CD14-positive monocyte (primary cell): Measurements from ENCODE around the gene IMPA2. TPM values are rescaled to one million over a fixed set of nuclear protein-coding genes. Genes with fewer than 3 reads are reported as not detected.

Experiments used
- DNase-seq, 3 donors: peaks; one replicate each; pipeline ENCODE4 v3.0.0-alpha.2; 2011 to 2022
- H2AFZ ChIP-seq: 2 replicates; pipeline ENCODE4 v1.6.0; 2012; ENCODE audit warnings: mild to moderate bottlenecking, low read depth, low read length, inconsistent platforms; ENCODE audit not compliant: insufficient read depth, poor library complexity, severe bottlenecking
- H3K27ac ChIP-seq, 2 donors: 1 replicate in 1 of 2; 2 replicates in 1 of 2; pipeline ENCODE4 v1.5.1; 2012 to 2013; ENCODE audit warnings: low read length in 2 of 2, control low read depth in 1 of 2, inconsistent platforms in 1 of 2, low read depth in 1 of 2, mild to moderate bottlenecking in 1 of 2
- H3K27me3 ChIP-seq, 2 donors: one replicate each; pipeline versions ENCODE4 v1.6.0 to v1.6.1; 2011 to 2013; ENCODE audit warnings: low read length in 2 of 2; ENCODE audit not compliant: control insufficient read depth in 2 of 2, insufficient read depth in 2 of 2
- H3K36me3 ChIP-seq, 2 donors: replicated peaks in 1 of 2; 1 replicate in 1 of 2; 2 replicates in 1 of 2; pipeline versions ENCODE4 v1.5.1 to v1.6.1; 2012 to 2013; ENCODE audit warnings: low read length in 2 of 2, control low read depth in 1 of 2, inconsistent platforms in 1 of 2, mild to moderate bottlenecking in 1 of 2; ENCODE audit not compliant: insufficient read depth in 2 of 2, control insufficient read depth in 1 of 2
- H3K4me1 ChIP-seq, 2 donors: 1 replicate in 1 of 2; 2 replicates in 1 of 2; pipeline versions ENCODE4 v1.5.1 to v1.6.1; 2012 to 2013; ENCODE audit warnings: low read length in 2 of 2, control low read depth in 1 of 2, inconsistent platforms in 1 of 2, mild to moderate bottlenecking in 1 of 2, moderate library complexity in 1 of 2; ENCODE audit not compliant: insufficient read depth in 2 of 2, control insufficient read depth in 1 of 2
- H3K4me2 ChIP-seq: replicated peaks from 2 replicates; pipeline ENCODE3; 2012; ENCODE audit warnings: low read length, moderate library complexity, mild to moderate bottlenecking; ENCODE audit not compliant: poor library complexity, severe bottlenecking; ENCODE audit errors: extremely low read depth
- H3K4me3 ChIP-seq, 3 experiments: fragments of 200-600 bp in 1 of 3; sonication (generic) in 1 of 3; replicated peaks in 1 of 3; 1 replicate in 2 of 3; 2 replicates in 1 of 3; pipeline ENCODE4 v1.5.1; 2011 to 2013; ENCODE audit warnings: low read length in 3 of 3, mild to moderate bottlenecking in 3 of 3, control low read depth in 2 of 3, low read depth in 2 of 3, inconsistent platforms in 1 of 3, moderate library complexity in 1 of 3
- H3K79me2 ChIP-seq: 2 replicates; pipeline ENCODE4 v1.6.0; 2012; ENCODE audit warnings: mild to moderate bottlenecking, control low read depth, inconsistent platforms, low read length, moderate library complexity; ENCODE audit not compliant: insufficient read depth
- H3K9ac ChIP-seq: 2 replicates; pipeline ENCODE4 v1.6.0; 2017; ENCODE audit warnings: low read length, mild to moderate bottlenecking; ENCODE audit not compliant: insufficient read depth, poor library complexity, severe bottlenecking
- H3K9me3 ChIP-seq, 2 donors: replicated peaks in 1 of 2; 1 replicate in 1 of 2; 2 replicates in 1 of 2; pipeline versions ENCODE4 v1.5.1 to v1.6.1; 2012 to 2013; ENCODE audit warnings: low read length in 2 of 2, control low read depth in 1 of 2; ENCODE audit not compliant: control insufficient read depth in 1 of 2, insufficient read depth in 1 of 2
- H4K20me1 ChIP-seq: 2 replicates; pipeline ENCODE4 v1.6.0; 2012; ENCODE audit warnings: mild to moderate bottlenecking, low read length, control low read depth, moderate library complexity; ENCODE audit not compliant: insufficient read depth
- H3K27ac Mint-ChIP-seq, 7 donors: one replicate each; pipeline ENCODE4 v1.8.0; 2020; ENCODE audit warnings: mild to moderate bottlenecking in 7 of 7, mixed read lengths in 7 of 7, moderate library complexity in 6 of 7, inconsistent platforms in 2 of 7
- H3K27me3 Mint-ChIP-seq, 3 donors: one replicate each; pipeline ENCODE4 v1.8.0; 2021 to 2022; ENCODE audit warnings: low read depth in 3 of 3, mild to moderate bottlenecking in 3 of 3, mixed read lengths in 3 of 3, moderate library complexity in 3 of 3, inconsistent platforms in 1 of 3
- H3K36me3 Mint-ChIP-seq, 2 donors: one replicate each; pipeline ENCODE4 v1.8.0; 2020; ENCODE audit warnings: mixed read lengths in 2 of 2, inconsistent platforms in 1 of 2, mild to moderate bottlenecking in 1 of 2
- H3K4me1 Mint-ChIP-seq: one replicate; pipeline ENCODE4 v1.8.0; 2020; ENCODE audit warnings: mild to moderate bottlenecking, mixed read lengths
- H3K4me3 Mint-ChIP-seq, 2 donors: one replicate each; pipeline ENCODE4 v1.8.0; 2020; ENCODE audit warnings: mild to moderate bottlenecking in 2 of 2, mixed read lengths in 2 of 2, moderate library complexity in 1 of 2
- H3K9me3 Mint-ChIP-seq, 7 donors: one replicate each; pipeline ENCODE4 v1.8.0; 2020 to 2022; ENCODE audit warnings: mixed read lengths in 7 of 7, mild to moderate bottlenecking in 6 of 7, moderate library complexity in 6 of 7, inconsistent platforms in 2 of 7
- CTCF ChIP-seq: fragments of 200-600 bp; IDR thresholded peaks from one replicate; pipeline ENCODE4 v1.8.0; 2022; ENCODE audit warnings: antibody characterized with exemption, mild to moderate bottlenecking
- WGBS: methylation state at CpG from one replicate; pipeline ENCODE4 v1.1.5; 2013; ENCODE audit warnings: missing lambda C conversion rate; ENCODE audit not compliant: insufficient coverage; 5-methylcytosine and 5-hydroxymethylcytosine counted together
- intact Hi-C, 2 donors: fragments of 100-400 bp; cut with micrococcal nuclease; formaldehyde crosslinking; loops; one replicate each; pipeline versions ENCODE4 v1.15.0 to v1.15.1; 2023
- polyA plus RNA-seq, 3 donors: library from polyadenylated mRNA; depleted of rRNA in 1 of 3; unstranded in 2 of 3; stranded (reverse) in 1 of 3; fragments of 300-500 nt in 2 of 3; fragments of >200 nt in 1 of 3; fragmentation: Illumina TruSeq in 2 of 3; gene quantifications; 1 replicate in 2 of 3; 2 replicates in 1 of 3; pipeline ENCODE4 v1.2.3, GENCODE V29; 2012 to 2021

The IMPA2 gene
- polyA plus RNA-seq, 3 donors, result 97.4 to 186 (median 145) TPM

GRCh38 chr18:12031181-12031580, 49.9 kb downstream of the IMPA2 start:
- Histone ChIP-seq H3K4me2 (no peak overlapping the region), H4K20me1 (no peaks in the 10 kb centered on the region), H3K27me3 (no peaks in the 10 kb centered on the region), H3K79me2 (no peaks in the 10 kb centered on the region), H3K9me3 (no peaks in the 10 kb centered on the region), H3K4me3 (no peak overlapping the region), H2AFZ (no peak overlapping the region), H3K9ac (no peak overlapping the region), H3K27ac (no peak overlapping the region), H3K36me3 (peaks cover 56 to 77% of the 10 kb centered on the region in 2 donors), H3K4me1 (peaks cover 10 to 12% of the 10 kb centered on the region in 2 donors)
- DNase-seq, result no peak
- Mint-ChIP-seq H3K9me3 (no peaks in the 10 kb centered on the region), H3K27me3 (no peaks in the 10 kb centered on the region), H3K27ac (peak overlapping the region in 2 of 7 donors; percentile 10 to 27), H3K4me1 (peaks cover 19% of the 10 kb centered on the region), H3K4me3 (no peak overlapping the region), H3K36me3 (peaks cover 72 to 81% of the 10 kb centered on the region in 2 donors)
- 100% methylated on average over 1 of the region's 1 CpG for WGBS
- intact Hi-C loops, result loop anchor here (10.0 kb wide), 1 partner anchor 376 kb away; no protein-coding TSS in a partner anchor
- TF ChIP-seq CTCF, result no peak

- DNase-seq, result no peak
- peaks cover 19% of the 10 kb centered on the region for H3K4me1 Mint-ChIP-seq
- Histone ChIP-seq H3K9ac (no peak overlapping the region), H3K27me3 (no peaks in the 10 kb centered on the region), H3K4me3 (no peak overlapping the region), H3K27ac (no peak overlapping the region), H2AFZ (no peak overlapping the region), H3K36me3 (peaks cover 56 to 70% of the 10 kb centered on the region in 2 donors), H3K9me3 (no peaks in the 10 kb centered on the region), H4K20me1 (no peaks in the 10 kb centered on the region), H3K4me2 (no peak overlapping the region), H3K79me2 (no peaks in the 10 kb centered on the region), H3K4me1 (peaks cover 10 to 12% of the 10 kb centered on the region in 2 donors)
- peaks cover 0 to 3% (median 0%) of the 10 kb centered on the region in 3 donors for H3K27me3 Mint-ChIP-seq
- peak overlapping the region in 1 of 7 donors; percentile 57 for H3K27ac Mint-ChIP-seq
- H3K4me3 Mint-ChIP-seq, result no peak overlapping the region
- 85% methylated on average over 4 of the region's 7 CpGs for WGBS
- no peak for TF ChIP-seq CTCF
- H3K9me3 Mint-ChIP-seq, result no peaks in the 10 kb centered on the region
- intact Hi-C loops, result loop anchor here (10.0 kb wide), 1 partner anchor 377 kb away; no protein-coding TSS in a partner anchor
- peaks cover 66 to 74% of the 10 kb centered on the region in 2 donors for H3K36me3 Mint-ChIP-seq
Measured at GRCh38 chr18:12031846-12032245, 50.5 kb downstream of the IMPA2 start.
